ENCODE measurements around the gene PCDHGB3. TPM values are rescaled to one million over a fixed set of nuclear protein-coding genes. Genes with fewer than 3 reads are reported as not detected.

PCDHGB3 gene
- total RNA-seq, 2 experiments from 2014 or later: not detected

- Mint-ChIP-seq H3K4me3 (peak within 1 kb of the TSS; percentile 61), H3K27me3 (peaks cover 76% of the 10 kb centered on the region), H3K27ac (no peak within 1 kb of the TSS), H3K4me1 (peaks cover 2% of the 10 kb centered on the region), H3K9me3 (ENCODE audit: low read depth) (peaks cover 32% of the 10 kb centered on the region), H3K36me3 (ENCODE audit: low read depth) (peaks cover 26% of the 10 kb centered on the region)
- ChIA-PET POLR2A (no interaction called here), CTCF (interaction anchor here (1.0 to 2.4 kb wide), 5 partner anchors 10 to 204 kb away, joined by 3 to 6 read pairs (median 4); partner anchors contain the start of gene PCDHGA12)
- no peak for DNase-seq
- intact Hi-C loops (cut with DNase I, micrococcal nuclease): loop anchor here (5.0 to 10.0 kb wide), 5 partner anchors 115 to 565 kb away; partner anchors contain the start of genes PCDHA12 (in 1 of the 2), PCDHA2 (in 1 of the 2), PCDHA8 (in 1 of the 2) and PCDHA9 (in 1 of the 2)
- ATAC-seq: peak; percentile 19
Measured at GRCh38 chr5:141359790-141360426, 10.1 kb upstream of the PCDHGB3 start, which contains the start of gene PCDHGB2. PCDHGB2 (plus strand) TSS chr5:141359994; CDS start chr5:141360136, 142 bp downstream.

- POLR2A ChIA-PET: no interaction called here
- H3K36me3 Mint-ChIP-seq (ENCODE audit: low read depth): peaks cover 34% of the 10 kb centered on the region
- H3K27me3 Mint-ChIP-seq: peaks cover 80% of the 10 kb centered on the region
- CTCF ChIA-PET: interaction anchor here (1.1 kb wide), 1 partner anchor 25 kb away, joined by 3 read pairs; no protein-coding TSS in a partner anchor
- intact Hi-C loops (cut with DNase I, micrococcal nuclease): loop anchor here (5.0 to 10.0 kb wide), 5 partner anchors 116 to 566 kb away; partner anchors contain the start of genes PCDHA12 (in 1 of the 2), PCDHA2 (in 1 of the 2), PCDHA8 (in 1 of the 2) and PCDHA9 (in 1 of the 2)
- DNase-seq: no peak
- peaks cover 38% of the 10 kb centered on the region for H3K9me3 Mint-ChIP-seq (ENCODE audit: low read depth)
- no peak overlapping the region for H3K27ac Mint-ChIP-seq
- no peak overlapping the region for H3K4me3 Mint-ChIP-seq
- H3K4me1 Mint-ChIP-seq: peaks cover 2% of the 10 kb centered on the region
- ATAC-seq: no peak
Measured at GRCh38 chr5:141360685-141361084, 9.4 kb upstream of the PCDHGB3 start.

- no peak for ATAC-seq
- Mint-ChIP-seq H3K9me3 (ENCODE audit: low read depth) (peaks cover 40% of the 10 kb centered on the region), H3K4me3 (no peak overlapping the region), H3K27ac (no peak overlapping the region), H3K27me3 (peaks cover 73% of the 10 kb centered on the region), H3K4me1 (peaks cover 2% of the 10 kb centered on the region), H3K36me3 (ENCODE audit: low read depth) (peaks cover 38% of the 10 kb centered on the region)
- POLR2A ChIA-PET: no interaction called here
- no peak for DNase-seq
- CTCF ChIA-PET: interaction anchor here (0.5 to 1.0 kb wide), 3 partner anchors 150 to 1429 kb away, joined by 3 read pairs; no protein-coding TSS in a partner anchor
- intact Hi-C loops (cut with DNase I, micrococcal nuclease): loop anchor here (1.0 to 10.0 kb wide), 6 partner anchors 12 to 568 kb away; partner anchors contain the start of genes PCDHA12 (in 1 of the 2), PCDHA2 (in 1 of the 2), PCDHA8 (in 1 of the 2) and PCDHA9 (in 1 of the 2)
Measured at GRCh38 chr5:141362719-141363118, 7.3 kb upstream of the PCDHGB3 start.

GRCh38 chr5:141363952-141364660, 5.9 kb upstream of the PCDHGB3 start, which contains the start of gene PCDHGA5:
PCDHGA5 (plus strand) TSS chr5:141364162; CDS start chr5:141364331, 169 bp downstream.
- Mint-ChIP-seq H3K27me3 (peaks cover 71% of the 10 kb centered on the region), H3K4me1 (peaks cover 2% of the 10 kb centered on the region), H3K36me3 (ENCODE audit: low read depth) (peaks cover 38% of the 10 kb centered on the region), H3K9me3 (ENCODE audit: low read depth) (peaks cover 40% of the 10 kb centered on the region), H3K27ac (no peak within 1 kb of the TSS), H3K4me3 (no peak within 1 kb of the TSS)
- CTCF ChIA-PET: interaction anchor here (0.6 to 1.7 kb wide), 7 partner anchors 9 to 188 kb away, joined by 3 to 4 read pairs (median 3); partner anchors contain the start of genes PCDHGA2, PCDHGA4 and PCDHGB6
- ATAC-seq (no peak), DNase-seq (no peak)
- POLR2A ChIA-PET: no interaction called here
- intact Hi-C loops (cut with DNase I, micrococcal nuclease): loop anchor here (5.0 to 10.0 kb wide), 5 partner anchors 119 to 569 kb away; partner anchors contain the start of genes PCDHA12 (in 1 of the 2), PCDHA2 (in 1 of the 2), PCDHA8 (in 1 of the 2) and PCDHA9 (in 1 of the 2)

GRCh38 chr5:141366016-141366896, 3.8 kb upstream of the PCDHGB3 start:
- CTCF ChIA-PET: no interaction called here
- DNase-seq (no peak), ATAC-seq (no peak)
- H3K4me1 Mint-ChIP-seq: peaks cover 3% of the 10 kb centered on the region
- H3K27ac Mint-ChIP-seq: no peak overlapping the region
- POLR2A ChIA-PET: no interaction called here
- intact Hi-C loops (cut with DNase I, micrococcal nuclease): loop anchor here (10.0 kb wide), 4 partner anchors 121 to 571 kb away; partner anchors contain the start of genes PCDHA12 (in 1 of the 2), PCDHA2 (in 1 of the 2), PCDHA8 (in 1 of the 2) and PCDHA9 (in 1 of the 2)
- no peak overlapping the region for H3K4me3 Mint-ChIP-seq
- H3K9me3 Mint-ChIP-seq (ENCODE audit: low read depth): peaks cover 28% of the 10 kb centered on the region
- H3K36me3 Mint-ChIP-seq (ENCODE audit: low read depth): peaks cover 38% of the 10 kb centered on the region
- H3K27me3 Mint-ChIP-seq: peaks cover 69% of the 10 kb centered on the region

- no peak for DNase-seq
- peaks cover 25% of the 10 kb centered on the region for H3K36me3 Mint-ChIP-seq (ENCODE audit: low read depth)
- H3K4me3 Mint-ChIP-seq: no peak overlapping the region
- H3K9me3 Mint-ChIP-seq (ENCODE audit: low read depth): peaks cover 32% of the 10 kb centered on the region
- POLR2A ChIA-PET: no interaction called here
- ATAC-seq: no peak
- peaks cover 3% of the 10 kb centered on the region for H3K4me1 Mint-ChIP-seq
- peaks cover 58% of the 10 kb centered on the region for H3K27me3 Mint-ChIP-seq
- intact Hi-C loops (cut with DNase I, micrococcal nuclease): loop anchor here (5.0 kb wide), 2 partner anchors 35 to 580 kb away; partner anchors contain the start of genes PCDHGB6 (in 2 of the 2) and PCDHA2 (in 1 of the 2)
- CTCF ChIA-PET: interaction anchor here (1.0 to 3.0 kb wide), 4 partner anchors 41 to 149 kb away, joined by 3 to 15 read pairs (median 7); partner anchors contain the start of genes PCDHB14, PCDHB15, PCDHGA10 and PCDHGA11
- no peak overlapping the region for H3K27ac Mint-ChIP-seq
Measured at GRCh38 chr5:141371572-141372475, 1.8 kb downstream of the PCDHGB3 start.

- DNase-seq: no peak
- intact Hi-C loops (cut with DNase I, micrococcal nuclease): loop anchor here (5.0 kb wide), 2 partner anchors 34 to 581 kb away; partner anchors contain the start of genes PCDHGB6 (in 2 of the 2) and PCDHA2 (in 1 of the 2)
- H3K36me3 Mint-ChIP-seq (ENCODE audit: low read depth): peaks cover 26% of the 10 kb centered on the region
Measured at GRCh38 chr5:141373673-141374317, 3.8 kb downstream of the PCDHGB3 start, which contains the start of gene PCDHGA6. PCDHGA6 (plus strand) TSS chr5:141373891; CDS start chr5:141374084, 193 bp downstream.

GRCh38 chr5:141374627-141375026, 4.6 kb downstream of the PCDHGB3 start:
- Mint-ChIP-seq H3K27me3 (peaks cover 55% of the 10 kb centered on the region), H3K9me3 (ENCODE audit: low read depth) (peaks cover 40% of the 10 kb centered on the region), H3K4me3 (no peak overlapping the region), H3K4me1 (peaks cover 3% of the 10 kb centered on the region), H3K27ac (no peak overlapping the region), H3K36me3 (ENCODE audit: low read depth) (peaks cover 26% of the 10 kb centered on the region)
- intact Hi-C loops (cut with DNase I, micrococcal nuclease): loop anchor here (5.0 kb wide), 2 partner anchors 33 to 582 kb away; partner anchors contain the start of genes PCDHGB6 (in 2 of the 2) and PCDHA2 (in 1 of the 2)
- DNase-seq (no peak), ATAC-seq (no peak)
- ChIA-PET CTCF (interaction anchor here (0.9 to 2.0 kb wide), 4 partner anchors 10 to 183 kb away, joined by 3 to 10 read pairs (median 5); partner anchors contain the start of genes PCDHGA10 and PCDHGA5), POLR2A (interaction anchor here (0.6 kb wide), 1 partner anchor 46 kb away, joined by 4 read pairs; the partner anchor contains the start of gene PCDHGA11)

More at GRCh38 chr5:141373673-141374317, 3.8 kb downstream of the PCDHGB3 start, which contains the start of gene PCDHGA6:
- POLR2A ChIA-PET: interaction anchor here (0.6 kb wide), 1 partner anchor 47 kb away, joined by 4 read pairs; the partner anchor contains the start of gene PCDHGA11
- peaks cover 39% of the 10 kb centered on the region for H3K9me3 Mint-ChIP-seq (ENCODE audit: low read depth)
- CTCF ChIA-PET: interaction anchor here (0.9 to 2.0 kb wide), 4 partner anchors 10 to 183 kb away, joined by 3 to 10 read pairs (median 5); partner anchors contain the start of genes PCDHGA10 and PCDHGA5
- peaks cover 3% of the 10 kb centered on the region for H3K4me1 Mint-ChIP-seq
- no peak for ATAC-seq
- no peak within 1 kb of the TSS for H3K4me3 Mint-ChIP-seq
- H3K27ac Mint-ChIP-seq: no peak within 1 kb of the TSS
- H3K27me3 Mint-ChIP-seq: peaks cover 56% of the 10 kb centered on the region

Measured in activated CD4-positive, alpha-beta T cell treated with anti-CD3 and anti-CD28 coated beads for 36 hours (primary cell).